Subcutaneous adipose tissue (tissue), 4 donors: ENCODE measurements around the gene LMCD1. TPM values are rescaled to one million over a fixed set of nuclear protein-coding genes. Genes with fewer than 3 reads are reported as not detected.

Source experiments
- total RNA-seq, 4 donors: library from RNA; depleted of rRNA; stranded (reverse); fragments of >200 nt; gene quantifications; one replicate each; pipeline ENCODE4 v1.1.0, GENCODE V29; 2016
- TF ChIP-seq, protein P1 (sequence below): fragments of 450-650 bp; IDR thresholded peaks from one replicate; pipeline ENCODE4 v1.5.1; 2016; ENCODE audit warnings: low read depth, mild to moderate bottlenecking, control low read depth, antibody characterized with exemption, moderate library complexity

The LMCD1 gene
- total RNA-seq, 4 donors from 2014 or later: 211 to 464 (median 276) TPM

DNA sequence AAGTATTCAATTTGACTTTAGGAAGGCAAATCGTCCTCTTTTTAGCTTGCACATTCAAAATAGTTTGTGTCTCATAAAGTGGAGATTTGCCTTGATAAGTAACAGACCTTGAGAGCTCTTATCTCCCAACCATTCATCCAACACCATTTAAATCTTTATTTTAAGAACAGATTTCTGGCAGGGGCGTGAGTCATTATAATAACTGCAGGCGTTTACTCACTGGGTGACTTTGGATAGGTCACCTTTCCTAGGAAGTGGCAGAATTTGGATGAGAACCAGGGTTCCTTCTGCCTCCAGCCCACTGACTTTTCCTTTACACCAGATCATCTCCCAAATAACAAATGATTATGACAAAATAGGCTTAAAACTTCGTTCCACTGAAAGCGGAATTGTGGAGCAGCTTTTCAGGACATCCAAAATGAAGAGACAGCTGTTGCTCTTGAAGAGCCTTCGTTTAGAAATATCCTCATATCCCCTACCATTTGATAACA, 5.0 kb downstream of the LMCD1 start:
- TF ChIP-seq, protein P1, sequence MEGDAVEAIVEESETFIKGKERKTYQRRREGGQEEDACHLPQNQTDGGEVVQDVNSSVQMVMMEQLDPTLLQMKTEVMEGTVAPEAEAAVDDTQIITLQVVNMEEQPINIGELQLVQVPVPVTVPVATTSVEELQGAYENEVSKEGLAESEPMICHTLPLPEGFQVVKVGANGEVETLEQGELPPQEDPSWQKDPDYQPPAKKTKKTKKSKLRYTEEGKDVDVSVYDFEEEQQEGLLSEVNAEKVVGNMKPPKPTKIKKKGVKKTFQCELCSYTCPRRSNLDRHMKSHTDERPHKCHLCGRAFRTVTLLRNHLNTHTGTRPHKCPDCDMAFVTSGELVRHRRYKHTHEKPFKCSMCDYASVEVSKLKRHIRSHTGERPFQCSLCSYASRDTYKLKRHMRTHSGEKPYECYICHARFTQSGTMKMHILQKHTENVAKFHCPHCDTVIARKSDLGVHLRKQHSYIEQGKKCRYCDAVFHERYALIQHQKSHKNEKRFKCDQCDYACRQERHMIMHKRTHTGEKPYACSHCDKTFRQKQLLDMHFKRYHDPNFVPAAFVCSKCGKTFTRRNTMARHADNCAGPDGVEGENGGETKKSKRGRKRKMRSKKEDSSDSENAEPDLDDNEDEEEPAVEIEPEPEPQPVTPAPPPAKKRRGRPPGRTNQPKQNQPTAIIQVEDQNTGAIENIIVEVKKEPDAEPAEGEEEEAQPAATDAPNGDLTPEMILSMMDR: no peak

DNA sequence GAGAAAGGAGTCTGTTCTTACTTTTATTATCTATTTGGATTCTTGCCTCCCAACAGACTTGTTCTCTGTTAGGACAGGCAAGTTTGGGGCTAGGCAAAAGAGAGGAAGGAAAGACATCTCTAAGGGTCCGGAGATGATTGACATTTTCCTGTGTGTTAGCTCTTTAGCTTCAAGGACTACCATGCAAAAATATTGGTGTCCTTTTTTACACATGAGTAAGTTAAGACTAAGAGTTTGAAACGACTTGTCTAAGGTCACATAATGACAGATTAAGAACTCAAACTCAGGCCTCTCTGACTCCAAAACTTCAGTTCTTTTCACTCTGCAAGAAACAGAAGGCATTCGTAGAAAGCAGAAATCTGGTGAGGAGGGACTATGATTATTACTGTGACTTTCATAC, 5.9 kb downstream of the LMCD1 start:
- TF ChIP-seq, protein P1: no peak

DNA sequence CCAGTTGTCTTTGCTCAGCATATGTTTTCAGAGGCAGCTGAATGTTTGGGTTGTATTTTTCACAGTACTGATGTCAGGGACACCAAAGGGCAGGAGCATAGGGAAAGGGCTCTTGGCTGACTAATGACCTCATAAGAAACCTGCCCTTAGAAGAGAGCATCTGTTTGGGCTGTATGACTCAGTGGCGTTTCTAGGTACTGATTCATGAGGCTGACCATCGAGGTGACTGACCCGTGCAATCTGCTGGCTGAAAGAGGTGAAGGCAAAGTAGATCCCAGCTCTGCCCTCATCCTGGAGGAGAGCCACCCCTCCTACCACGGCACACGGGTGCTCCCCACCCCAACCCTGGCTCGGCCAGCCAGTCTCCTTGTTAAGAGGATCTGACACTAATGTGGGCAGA, 8.3 kb downstream of the LMCD1 start:
- TF ChIP-seq, protein P1: no peak

DNA sequence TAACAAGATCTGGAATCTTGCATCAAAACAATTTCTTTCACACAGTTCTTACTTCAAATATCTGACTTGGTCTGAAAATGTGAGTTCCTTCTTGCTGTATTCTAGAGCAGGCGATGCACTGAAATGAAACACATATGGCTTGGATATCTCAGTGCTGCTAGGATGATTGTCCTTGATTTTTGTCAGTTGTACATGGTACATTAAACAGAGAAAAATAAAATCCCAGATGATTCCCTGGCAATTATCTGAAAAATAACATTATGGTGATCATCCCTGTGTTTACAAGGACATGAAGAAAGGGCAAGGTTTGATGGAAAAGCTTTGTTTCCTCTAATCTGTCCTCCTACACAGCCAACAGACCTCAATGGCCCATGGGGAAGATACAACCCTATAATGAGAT, 10.6 kb downstream of the LMCD1 start:
- TF ChIP-seq, protein P1: no peak

DNA sequence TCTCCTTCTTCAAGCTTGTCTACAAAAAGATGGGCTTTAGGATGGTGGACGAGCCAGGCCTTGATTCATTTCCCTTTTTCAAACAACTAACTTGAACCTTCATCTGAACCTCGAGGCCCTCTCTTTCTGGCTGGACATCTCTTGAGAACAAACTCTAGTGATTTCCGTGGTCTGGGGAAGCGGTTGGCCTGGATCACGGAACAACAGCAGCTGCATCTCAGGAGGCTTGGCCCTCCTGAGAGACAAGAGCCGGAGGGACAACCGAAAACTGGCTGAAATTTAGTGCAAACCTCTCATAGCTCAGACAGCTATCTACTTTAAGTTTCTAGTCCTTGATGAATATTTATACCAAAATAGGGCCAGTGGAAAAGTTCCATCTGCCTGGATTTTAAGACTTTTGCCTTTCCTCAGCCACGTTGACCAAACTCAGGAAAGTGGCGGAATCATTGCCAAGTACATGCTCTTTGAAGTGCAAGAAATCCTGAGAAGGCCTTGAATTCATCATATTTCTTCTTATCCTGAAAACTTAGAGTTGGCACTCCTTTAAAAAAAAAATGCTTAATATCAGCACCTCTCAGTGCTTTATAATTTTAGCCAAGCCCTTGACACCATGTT, 14.5 kb downstream of the LMCD1 start:
- TF ChIP-seq, protein P1: no peak

DNA sequence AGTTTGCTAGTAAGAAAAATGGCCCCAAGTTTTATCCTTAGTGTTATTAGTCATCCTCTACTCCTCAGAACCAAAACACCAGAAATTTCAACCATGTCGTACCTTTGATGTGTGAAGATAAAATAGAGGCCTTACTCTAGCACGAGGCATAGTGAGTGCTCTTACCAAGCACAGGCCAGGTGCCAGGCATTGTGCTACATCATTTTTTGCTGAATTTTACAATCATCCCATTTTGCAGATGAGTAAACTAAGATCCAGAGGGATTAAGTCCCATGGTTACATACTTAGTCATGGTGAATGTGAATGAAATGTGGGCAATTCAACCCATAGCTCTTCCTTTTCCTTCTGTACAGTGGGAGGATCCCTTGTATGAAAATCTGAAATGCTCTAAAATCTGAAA, 15.2 kb downstream of the LMCD1 start:
- TF ChIP-seq, protein P1: no peak

DNA sequence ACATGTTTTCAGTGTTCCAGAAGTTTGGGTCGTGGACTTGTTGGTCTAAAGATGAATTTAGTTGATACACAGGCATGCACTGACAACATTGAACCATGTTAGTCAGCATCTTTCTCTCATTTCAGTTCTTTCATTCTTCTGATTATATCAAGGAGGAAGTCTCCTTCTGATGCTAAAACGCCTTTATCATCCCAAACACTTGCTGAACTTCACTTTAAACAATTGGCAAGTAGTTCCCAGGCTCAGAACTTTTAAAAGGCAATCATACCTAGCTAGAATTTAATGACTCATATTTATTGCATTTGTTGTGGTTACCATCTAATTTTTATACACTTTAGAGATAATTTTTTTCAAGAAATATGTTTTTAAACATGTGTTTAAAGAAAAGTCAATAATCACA, 15.9 kb downstream of the LMCD1 start:
- TF ChIP-seq, protein P1: no peak
